ENCODE results near the gene NTSR1.

The NTSR1 gene

GRCh38 chr20:62762801-62763368 is 54.2 kb downstream of the NTSR1 start:
- Histone ChIP-seq H3K4me3 (ENCODE audit: low read depth, low read length) (no peak overlapping the region), H3K27me3 (ENCODE audit: insufficient read depth, low read depth, severe bottlenecking) (no peaks in the 10 kb centered on the region), H3K36me3 (no peaks in the 10 kb centered on the region), H3K27ac (no peak overlapping the region), H3K9me3 (ENCODE audit: severe bottlenecking) (no peaks in the 10 kb centered on the region)
- TF ChIP-seq CTCF (IDR thresholded peaks at IDR 0.05; ENCODE audit: low read depth, low read length), result no peak
- DNase-seq, result no peak

GRCh38 chr20:62763404-62763803 is 54.8 kb downstream of the NTSR1 start:
- Histone ChIP-seq H3K4me3 (ENCODE audit: low read depth, low read length) (no peak overlapping the region), H3K27ac (no peak overlapping the region), H3K27me3 (ENCODE audit: insufficient read depth, low read depth, severe bottlenecking) (no peaks in the 10 kb centered on the region), H3K36me3 (no peaks in the 10 kb centered on the region), H3K9me3 (ENCODE audit: severe bottlenecking) (no peaks in the 10 kb centered on the region)
- TF ChIP-seq CTCF (IDR thresholded peaks at IDR 0.05; ENCODE audit: low read depth, low read length), result no peak
- no peak for DNase-seq

GRCh38 chr20:62764156-62764935 is 55.7 kb downstream of the NTSR1 start:
- no peaks in the 10 kb centered on the region for H3K36me3 ChIP-seq
- TF ChIP-seq CTCF (IDR thresholded peaks at IDR 0.05; ENCODE audit: low read depth, low read length), result no peak
- no peak overlapping the region for H3K27ac ChIP-seq
- H3K4me3 ChIP-seq (ENCODE audit: low read depth, low read length), result no peak overlapping the region
- no peaks in the 10 kb centered on the region for H3K9me3 ChIP-seq (ENCODE audit: severe bottlenecking)
- no peak for DNase-seq
- H3K27me3 ChIP-seq (ENCODE audit: insufficient read depth, low read depth, severe bottlenecking), result no peaks in the 10 kb centered on the region

- TF ChIP-seq CTCF (IDR thresholded peaks at IDR 0.05; ENCODE audit: low read depth, low read length), result 0 out of 2 replicates have a peak, but pooled peaks have one; percentile 17
- H3K27me3 ChIP-seq (ENCODE audit: insufficient read depth, low read depth, severe bottlenecking), result no peaks in the 10 kb centered on the region
- no peaks in the 10 kb centered on the region for H3K36me3 ChIP-seq
- H3K27ac ChIP-seq, result no peak overlapping the region
- H3K9me3 ChIP-seq (ENCODE audit: severe bottlenecking), result no peaks in the 10 kb centered on the region
- no peak for DNase-seq
- no peak overlapping the region for H3K4me3 ChIP-seq (ENCODE audit: low read depth, low read length)
These were observed 56.4 kb downstream of the NTSR1 start for GRCh38 chr20:62765021-62765420.

GRCh38 chr20:62765432-62766070 is 56.9 kb downstream of the NTSR1 start:
- Histone ChIP-seq H3K9me3 (ENCODE audit: severe bottlenecking) (no peaks in the 10 kb centered on the region), H3K4me3 (ENCODE audit: low read depth, low read length) (no peak overlapping the region), H3K36me3 (no peaks in the 10 kb centered on the region), H3K27ac (no peak overlapping the region), H3K27me3 (ENCODE audit: insufficient read depth, low read depth, severe bottlenecking) (no peaks in the 10 kb centered on the region)
- no peak for DNase-seq
- no peak for TF ChIP-seq CTCF (IDR thresholded peaks at IDR 0.05; ENCODE audit: low read depth, low read length)
